ACC112 (cell line): ENCODE measurements around the gene EIF3I.

Source experiments
- H2AFZ ChIP-seq: fragments of 200-600 bp; sonication (generic); one replicate; pipeline ENCODE4 v1.6.0; 2017; ENCODE audit warnings: antibody characterized with exemption, low read length; ENCODE audit not compliant: unreplicated experiment
- H3K27ac ChIP-seq: fragments of 200-600 bp; sonication (generic); 2 replicates; pipeline ENCODE4 v1.5.1; 2014; ENCODE audit warnings: low read depth, mild to moderate bottlenecking, antibody characterized with exemption, low read length, moderate library complexity
- H3K27me3 ChIP-seq: fragments of 200-600 bp; sonication (generic); 2 replicates; pipeline ENCODE4 v1.6.1; 2014; ENCODE audit warnings: mild to moderate bottlenecking, antibody characterized with exemption, low read length, moderate library complexity, mixed read lengths; ENCODE audit not compliant: insufficient read depth
- H3K36me3 ChIP-seq: fragments of 200-600 bp; sonication (generic); 2 replicates; pipeline ENCODE4 v1.6.1; 2016; ENCODE audit warnings: mild to moderate bottlenecking, antibody characterized with exemption, low read length, moderate library complexity, mixed read lengths; ENCODE audit not compliant: insufficient read depth
- H3K4me1 ChIP-seq: fragments of 200-600 bp; sonication (generic); one replicate; pipeline ENCODE4 v1.6.1; 2016; ENCODE audit warnings: low read length, mixed read lengths; ENCODE audit not compliant: insufficient read depth, unreplicated experiment, control insufficient read depth
- H3K4me3 ChIP-seq: fragments of 200-600 bp; sonication (generic); 2 replicates; pipeline ENCODE4 v1.5.1; 2014; ENCODE audit warnings: mild to moderate bottlenecking, low read depth, low read length
- H3K79me2 ChIP-seq: fragments of 200-600 bp; sonication (generic); one replicate; pipeline ENCODE4 v1.6.0; 2016; ENCODE audit warnings: low read length; ENCODE audit not compliant: control insufficient read depth, unreplicated experiment, insufficient read depth

The EIF3I gene

DNA sequence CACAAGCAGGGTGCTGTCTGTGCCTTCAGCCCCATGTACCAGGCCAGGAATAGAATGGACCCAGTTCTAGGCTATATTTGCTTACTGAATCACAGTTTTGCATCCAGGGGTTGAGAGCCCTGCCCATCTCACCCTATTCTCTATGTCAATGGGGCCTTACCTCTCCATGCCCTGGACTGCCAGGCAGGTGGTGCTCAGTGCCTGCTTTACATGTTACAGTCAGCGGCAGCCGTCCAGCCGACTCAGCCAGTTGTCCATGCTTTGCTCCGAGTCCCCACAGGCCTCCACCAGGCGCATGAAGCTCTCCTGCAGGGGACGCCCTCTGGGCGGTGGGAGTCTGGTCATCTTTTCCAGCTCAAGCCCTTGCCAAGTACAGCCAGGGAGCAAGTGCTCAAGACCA, 12.6 kb downstream of the EIF3I start:
- Histone ChIP-seq H2AFZ (no peak overlapping the region), H3K27me3 (no peaks in the 10 kb centered on the region), H3K36me3 (no peaks in the 10 kb centered on the region), H3K27ac (peak overlapping the region; percentile 92), H3K4me1 (peaks cover 19% of the 10 kb centered on the region), H3K4me3 (no peak overlapping the region), H3K79me2 (no peaks in the 10 kb centered on the region)

DNA sequence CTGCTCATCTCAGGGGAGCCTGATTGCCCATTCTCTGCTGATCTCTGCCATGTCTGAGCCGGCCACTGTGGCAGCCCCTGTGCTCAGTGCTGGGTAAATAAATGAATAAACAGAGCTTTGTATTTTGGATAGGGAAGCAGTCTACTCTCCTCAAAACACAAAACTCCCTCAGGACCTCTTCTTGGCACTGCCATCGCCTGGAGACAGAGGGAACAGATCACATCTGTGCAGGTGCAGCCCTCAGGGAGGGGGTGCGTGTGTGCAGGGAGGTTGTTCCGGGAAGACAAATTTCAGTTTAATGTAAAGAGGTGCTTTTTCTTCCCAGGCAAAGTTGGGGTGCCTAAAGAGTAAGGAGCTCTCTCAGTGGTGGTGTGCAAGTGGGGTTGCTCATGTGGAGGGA, 17.1 kb downstream of the EIF3I start:
- H2AFZ ChIP-seq: no peak overlapping the region

DNA sequence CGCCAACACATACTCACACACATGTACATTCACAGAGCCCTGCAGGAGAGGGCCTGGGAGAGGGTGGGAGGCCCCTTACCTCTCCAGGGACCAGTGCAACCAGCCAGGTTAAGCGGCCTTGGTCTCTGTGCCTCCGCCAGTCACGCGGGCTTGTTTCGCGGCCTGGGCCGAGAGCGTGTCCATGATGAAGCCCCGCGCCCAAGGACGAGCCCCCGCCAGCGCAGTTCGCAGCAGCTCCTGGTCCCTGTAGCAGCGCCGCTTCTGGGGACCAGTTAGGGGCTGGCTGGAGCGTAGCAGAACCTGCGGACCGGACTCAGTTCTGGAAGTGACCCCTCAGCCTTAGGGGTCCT, 17.6 kb downstream of the EIF3I start:
- no peak overlapping the region for H3K4me3 ChIP-seq

More for the DNA sequence above, 17.1 kb downstream of the EIF3I start:
- Histone ChIP-seq H3K4me1 (peaks cover 23% of the 10 kb centered on the region), H3K79me2 (no peaks in the 10 kb centered on the region), H3K36me3 (no peaks in the 10 kb centered on the region), H3K27ac (no peak overlapping the region), H3K4me3 (no peak overlapping the region), H3K27me3 (no peaks in the 10 kb centered on the region)

DNA sequence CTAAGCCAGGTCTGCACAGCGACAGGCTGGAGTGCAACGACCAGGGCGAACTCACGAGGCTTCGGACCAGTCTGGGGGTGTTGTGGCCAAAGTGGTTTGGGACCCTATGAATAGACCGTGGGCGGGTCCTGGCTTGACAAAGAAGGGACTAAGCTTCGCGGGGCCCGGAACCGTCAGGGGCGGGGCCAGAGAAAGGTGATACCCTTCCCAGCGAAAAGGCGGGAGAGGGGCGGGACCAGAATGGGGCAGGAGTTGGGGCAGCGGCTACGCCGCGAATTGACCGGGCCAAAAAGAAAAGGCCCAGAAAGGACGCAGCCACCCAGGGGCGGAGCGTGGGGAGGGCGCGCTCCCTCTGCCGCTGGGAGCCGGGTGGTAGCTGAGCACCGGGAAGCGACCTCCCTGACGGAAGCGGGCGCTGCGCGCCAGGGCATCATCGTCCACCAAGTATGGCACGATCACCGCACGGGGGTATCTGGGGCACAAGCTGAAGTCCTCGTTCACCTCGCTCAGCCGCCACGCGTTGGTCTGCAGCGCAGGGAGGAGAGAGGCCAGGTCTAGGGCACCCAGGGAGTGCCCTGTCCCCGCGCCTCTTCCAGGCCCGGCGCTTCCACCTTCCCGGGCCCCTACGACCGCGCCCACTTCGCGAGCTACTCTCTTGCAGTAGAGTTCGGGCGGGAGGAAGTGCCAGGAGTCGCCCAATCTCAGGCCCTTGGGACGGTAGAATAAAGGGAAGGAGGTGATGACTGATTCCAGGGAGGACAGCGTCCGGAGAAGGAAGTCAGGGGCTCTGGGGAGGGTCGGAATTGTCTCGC, 18.1 kb downstream of the EIF3I start:
- Histone ChIP-seq H3K27me3 (no peaks in the 10 kb centered on the region), H3K79me2 (no peaks in the 10 kb centered on the region), H3K27ac (no peak overlapping the region; the same call in 1 of the 2 replicates), H3K4me1 (peaks cover 16% of the 10 kb centered on the region), H3K36me3 (no peaks in the 10 kb centered on the region), H2AFZ (peak overlapping the region; percentile 72), H3K4me3 (peak overlapping the region; percentile 85)

More for the DNA sequence above, 17.6 kb downstream of the EIF3I start:
- Histone ChIP-seq H3K36me3 (no peaks in the 10 kb centered on the region), H3K79me2 (no peaks in the 10 kb centered on the region), H3K27ac (no peak overlapping the region), H3K4me1 (peaks cover 21% of the 10 kb centered on the region), H2AFZ (no peak overlapping the region), H3K27me3 (no peaks in the 10 kb centered on the region)

DNA sequence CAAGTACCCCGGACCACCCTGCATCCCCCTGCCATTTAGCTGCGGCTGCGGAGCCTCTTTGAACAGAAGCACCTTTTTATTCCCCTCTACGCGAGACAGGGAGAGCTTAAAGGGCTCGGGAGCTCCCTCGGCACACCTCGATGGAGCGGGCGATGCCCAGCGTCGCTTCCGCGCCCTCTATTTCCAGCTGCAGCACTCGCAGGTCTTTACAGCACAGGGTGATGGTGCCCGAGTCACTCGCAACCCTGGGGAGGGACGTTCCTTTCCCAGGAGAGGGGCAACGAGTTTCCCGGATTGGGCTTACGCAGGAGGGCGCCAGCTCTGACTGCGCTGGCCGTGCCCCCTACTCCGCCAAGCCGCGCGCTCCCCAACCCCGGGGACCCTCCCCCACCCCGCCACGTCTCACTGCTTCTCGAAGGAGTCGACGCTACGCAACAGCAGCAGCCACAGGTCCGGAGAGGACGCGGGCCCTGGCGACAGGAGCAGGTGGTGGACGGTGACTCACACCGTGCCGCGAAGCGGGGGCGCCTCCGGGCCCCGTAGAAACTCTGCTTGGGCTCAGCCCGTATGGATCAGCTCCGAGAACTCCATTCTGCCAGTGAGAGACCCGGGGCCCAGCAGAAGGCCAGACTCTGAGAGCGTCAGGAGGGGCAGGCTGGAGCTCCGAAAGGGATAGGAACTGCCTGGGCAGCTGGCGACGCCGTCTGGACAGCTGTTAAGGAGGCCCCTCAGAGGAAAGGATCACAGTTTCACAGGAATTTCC, 19.0 kb downstream of the EIF3I start:
- Histone ChIP-seq H3K79me2 (no peaks in the 10 kb centered on the region), H3K27me3 (no peaks in the 10 kb centered on the region), H3K4me3 (peak overlapping the region; percentile 85), H3K4me1 (peaks cover 10% of the 10 kb centered on the region), H3K36me3 (no peaks in the 10 kb centered on the region), H2AFZ (peak overlapping the region; percentile 72), H3K27ac (no peak overlapping the region; the same call in 1 of the 2 replicates)

DNA sequence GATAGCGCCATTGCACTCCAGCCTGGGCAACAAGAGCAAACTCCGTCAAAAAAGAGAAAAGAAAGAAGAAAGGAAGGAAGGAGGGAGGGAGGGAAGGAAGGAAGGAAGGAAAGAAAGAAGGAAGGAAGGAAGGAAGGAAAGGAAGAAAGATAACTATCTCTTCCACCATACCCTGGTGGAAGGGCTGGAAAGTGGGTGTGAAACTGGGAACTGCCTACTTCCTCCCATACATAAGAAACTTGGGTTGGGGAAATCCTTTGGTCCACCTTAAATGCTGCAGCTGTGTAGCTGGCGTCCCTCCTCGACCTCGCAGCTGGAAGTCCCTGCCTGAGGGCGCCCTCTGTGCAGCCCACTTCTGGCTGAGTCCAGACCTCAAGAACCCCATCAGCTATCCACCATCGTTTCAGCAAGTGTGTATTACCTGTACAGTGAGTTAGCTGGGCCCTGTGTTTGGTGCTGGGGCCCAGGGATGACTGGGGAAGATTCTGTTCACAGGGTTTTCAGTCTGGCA, 20.2 kb downstream of the EIF3I start:
- Histone ChIP-seq H3K4me3 (no peak overlapping the region), H3K79me2 (no peaks in the 10 kb centered on the region), H3K36me3 (no peaks in the 10 kb centered on the region), H3K4me1 (peaks cover 13% of the 10 kb centered on the region), H3K27me3 (no peaks in the 10 kb centered on the region), H3K27ac (no peak overlapping the region), H2AFZ (no peak overlapping the region)

DNA sequence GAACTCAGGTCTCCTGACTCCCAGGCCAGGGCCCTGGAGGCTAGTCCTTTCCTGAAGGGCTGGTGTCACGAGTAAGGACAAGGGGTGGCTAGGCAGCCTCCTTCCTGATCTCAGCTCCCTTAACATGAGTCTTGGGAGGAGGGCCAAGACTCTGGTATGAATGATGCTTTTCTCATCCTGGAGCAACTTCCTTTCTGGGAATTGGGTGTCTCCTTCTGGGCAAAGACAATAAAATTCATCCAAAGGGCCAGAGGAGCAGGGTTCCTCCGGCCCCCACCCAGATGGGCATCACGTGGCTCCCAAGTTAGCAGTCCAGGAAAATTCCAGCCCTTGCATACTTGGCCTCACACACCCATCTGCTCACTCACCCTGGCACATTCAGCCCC, 24.7 kb downstream of the EIF3I start, which contains the start of gene FAM167B:
Gene FAM167B (plus strand): TSS at position 335 of the 386 bp plus-strand sequence. CDS start 200 bp downstream, outside the sequence.
- Histone ChIP-seq H3K36me3 (no peaks in the 10 kb centered on the region), H3K4me3 (no peak within 1 kb of the TSS), H3K27ac (no peak within 1 kb of the TSS), H3K27me3 (no peaks in the 10 kb centered on the region), H3K4me1 (peaks cover 14% of the 10 kb centered on the region), H2AFZ (no peak within 1 kb of the TSS), H3K79me2 (no peaks in the 10 kb centered on the region)

DNA sequence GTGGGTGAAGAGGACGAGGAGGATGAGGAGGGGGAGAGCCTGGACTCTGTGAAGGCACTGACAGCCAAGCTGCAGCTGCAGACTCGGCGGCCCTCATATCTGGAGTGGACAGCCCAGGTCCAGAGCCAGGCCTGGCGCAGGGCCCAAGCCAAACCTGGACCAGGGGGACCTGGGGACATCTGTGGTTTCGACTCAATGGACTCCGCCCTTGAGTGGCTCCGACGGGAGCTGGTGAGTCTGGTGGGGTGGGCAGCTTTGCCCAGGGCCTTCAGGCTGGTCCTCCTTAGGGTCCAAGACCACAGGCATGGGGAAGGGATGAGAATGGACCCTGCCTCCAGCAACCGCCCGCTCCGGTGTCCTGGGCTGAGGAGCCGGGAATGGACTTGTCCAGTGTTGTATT, 25.2 kb downstream of the EIF3I start:
- Histone ChIP-seq H3K27ac (no peak overlapping the region), H3K4me3 (no peak overlapping the region), H3K27me3 (no peaks in the 10 kb centered on the region), H3K36me3 (no peaks in the 10 kb centered on the region), H3K79me2 (no peaks in the 10 kb centered on the region), H2AFZ (no peak overlapping the region), H3K4me1 (peaks cover 13% of the 10 kb centered on the region)

DNA sequence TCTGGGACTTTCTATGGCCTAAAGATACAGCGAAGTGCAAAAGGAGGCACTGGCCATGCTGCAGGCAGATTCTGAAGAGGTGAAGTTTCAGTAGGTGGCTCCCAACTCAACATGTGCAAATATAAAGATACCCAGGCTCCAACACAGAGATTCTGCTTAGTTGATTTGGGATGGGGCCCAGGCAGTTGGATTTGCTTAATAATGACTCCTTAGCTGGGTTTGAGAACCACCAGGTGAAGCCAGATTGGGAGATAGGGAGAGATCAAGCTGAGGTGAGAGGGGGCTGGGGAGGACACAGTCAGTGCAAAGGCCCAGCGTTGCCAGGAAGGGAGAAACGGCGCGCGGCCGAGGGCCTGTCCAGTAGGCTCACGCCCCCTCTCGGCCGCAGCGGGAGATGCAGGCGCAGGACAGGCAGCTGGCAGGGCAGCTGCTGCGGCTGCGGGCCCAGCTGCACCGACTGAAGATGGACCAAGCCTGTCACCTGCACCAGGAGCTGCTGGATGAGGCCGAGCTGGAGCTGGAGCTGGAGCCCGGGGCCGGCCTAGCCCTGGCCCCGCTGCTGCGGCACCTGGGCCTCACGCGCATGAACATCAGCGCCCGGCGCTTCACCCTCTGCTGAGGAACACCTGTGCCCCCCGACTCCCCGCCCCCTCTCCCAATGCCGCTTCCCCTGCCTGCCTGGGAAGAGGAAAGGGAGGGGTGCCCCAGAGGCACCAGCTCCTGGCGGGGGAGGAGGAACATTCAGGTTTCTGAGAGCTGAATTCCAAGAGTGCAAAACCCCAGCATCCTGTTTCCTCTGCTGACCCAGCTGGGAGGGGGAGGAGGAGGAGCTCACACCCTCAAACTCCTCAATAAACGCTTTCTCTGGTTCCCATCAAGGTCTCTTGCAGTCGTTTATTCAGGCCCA, 26.0 kb downstream of the EIF3I start:
- H3K4me1 ChIP-seq: peaks cover 13% of the 10 kb centered on the region
- no peak overlapping the region for H3K27ac ChIP-seq
- no peak overlapping the region for H2AFZ ChIP-seq
- no peaks in the 10 kb centered on the region for H3K36me3 ChIP-seq
- H3K79me2 ChIP-seq: no peaks in the 10 kb centered on the region
- no peak overlapping the region for H3K4me3 ChIP-seq
- H3K27me3 ChIP-seq: no peaks in the 10 kb centered on the region

DNA sequence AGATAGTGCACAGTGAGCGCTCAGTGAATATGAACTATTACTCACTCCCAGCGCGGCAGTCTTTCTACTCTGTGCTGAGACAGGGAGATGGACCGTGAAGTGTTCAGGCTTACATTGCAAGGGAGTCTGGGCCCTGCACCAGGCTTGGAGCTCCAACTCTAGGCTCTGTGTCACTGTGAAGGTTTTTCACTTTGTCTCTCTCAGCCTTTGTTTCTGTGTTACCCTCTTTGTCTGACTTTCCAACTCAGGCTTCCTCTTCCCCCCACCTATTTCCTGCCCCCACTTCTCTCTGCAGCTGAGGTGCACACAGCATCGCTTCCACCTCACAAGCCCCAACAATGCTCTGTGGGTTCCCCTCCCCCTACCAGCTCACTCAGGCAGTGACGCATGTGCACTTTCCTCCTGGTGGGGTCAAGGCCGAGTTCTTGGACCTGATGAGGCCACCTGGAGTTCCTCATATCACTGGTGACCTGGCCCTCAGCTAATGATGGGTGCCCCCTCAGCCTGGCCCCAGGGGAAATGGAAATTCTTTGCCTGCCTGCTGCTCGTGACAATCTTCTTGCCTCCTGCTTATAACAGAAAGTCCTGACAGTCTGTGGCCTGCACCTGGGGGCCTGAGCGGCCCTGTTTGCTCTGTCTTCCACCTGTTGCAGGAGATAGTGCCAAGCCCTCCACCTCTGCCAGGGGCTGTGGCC, 27.8 kb downstream of the EIF3I start:
- no peak overlapping the region for H2AFZ ChIP-seq
- peaks cover 13% of the 10 kb centered on the region for H3K4me1 ChIP-seq
- H3K36me3 ChIP-seq: no peaks in the 10 kb centered on the region
- no peaks in the 10 kb centered on the region for H3K27me3 ChIP-seq
- no peaks in the 10 kb centered on the region for H3K79me2 ChIP-seq
- no peak overlapping the region for H3K27ac ChIP-seq
- no peak overlapping the region for H3K4me3 ChIP-seq
